ENCODE measurements around the gene ACP3.
"Not testable (repeated sequence)": the region's sequence is repeated elsewhere in the genome, so short reads cannot be mapped to it uniquely, and the experiment has no call there.

Gene ACP3

GRCh38 chr3:132396255-132396654 lies 79.0 kb downstream of the ACP3 start:
- H2AFZ ChIP-seq (ENCODE audit: low read length), result no peak overlapping the region
- H4K20me1 ChIP-seq (ENCODE audit: insufficient read depth, low read length), result no peaks in the 10 kb centered on the region
- no peak overlapping the region for H3K4me3 ChIP-seq (ENCODE audit: low read depth, low read length, poor library complexity, severe bottlenecking)
- no peaks in the 10 kb centered on the region for H3K79me2 ChIP-seq (ENCODE audit: insufficient read depth, low read length)
- no peaks in the 10 kb centered on the region for H3F3A ChIP-seq (ENCODE audit: insufficient read depth, low read length)
- no peak overlapping the region for H3K9ac ChIP-seq (ENCODE audit: low read length)
- H3K9me3 ChIP-seq (ENCODE audit: low read length), result no peaks in the 10 kb centered on the region
- no peak overlapping the region for H3K27ac ChIP-seq (ENCODE audit: low read depth, low read length, poor library complexity, severe bottlenecking)
- no peak for TF ChIP-seq EZH2 (IDR thresholded peaks at IDR 0.05; ENCODE audit: borderline replicate concordance, low read length)
- TF ChIP-seq, protein P1, sequence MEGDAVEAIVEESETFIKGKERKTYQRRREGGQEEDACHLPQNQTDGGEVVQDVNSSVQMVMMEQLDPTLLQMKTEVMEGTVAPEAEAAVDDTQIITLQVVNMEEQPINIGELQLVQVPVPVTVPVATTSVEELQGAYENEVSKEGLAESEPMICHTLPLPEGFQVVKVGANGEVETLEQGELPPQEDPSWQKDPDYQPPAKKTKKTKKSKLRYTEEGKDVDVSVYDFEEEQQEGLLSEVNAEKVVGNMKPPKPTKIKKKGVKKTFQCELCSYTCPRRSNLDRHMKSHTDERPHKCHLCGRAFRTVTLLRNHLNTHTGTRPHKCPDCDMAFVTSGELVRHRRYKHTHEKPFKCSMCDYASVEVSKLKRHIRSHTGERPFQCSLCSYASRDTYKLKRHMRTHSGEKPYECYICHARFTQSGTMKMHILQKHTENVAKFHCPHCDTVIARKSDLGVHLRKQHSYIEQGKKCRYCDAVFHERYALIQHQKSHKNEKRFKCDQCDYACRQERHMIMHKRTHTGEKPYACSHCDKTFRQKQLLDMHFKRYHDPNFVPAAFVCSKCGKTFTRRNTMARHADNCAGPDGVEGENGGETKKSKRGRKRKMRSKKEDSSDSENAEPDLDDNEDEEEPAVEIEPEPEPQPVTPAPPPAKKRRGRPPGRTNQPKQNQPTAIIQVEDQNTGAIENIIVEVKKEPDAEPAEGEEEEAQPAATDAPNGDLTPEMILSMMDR (IDR thresholded peaks at IDR 0.05; ENCODE audit: low read length), result no peak
- H3K27me3 ChIP-seq (ENCODE audit: insufficient read depth, low read length), result peaks cover 4% of the 10 kb centered on the region; the same call in 1 of the 2 replicates
- H3K9me2 ChIP-seq (ENCODE audit: low read depth, low read length), result no peaks in the 10 kb centered on the region
- H3K36me3 ChIP-seq (ENCODE audit: insufficient read depth, low read length), result no peaks in the 10 kb centered on the region
- no peaks in the 10 kb centered on the region for H3K4me1 ChIP-seq (ENCODE audit: insufficient read depth, low read length, severe bottlenecking)
- H3K4me2 ChIP-seq (ENCODE audit: low read length), result no peak overlapping the region

- H4K20me1 ChIP-seq (ENCODE audit: insufficient read depth, low read length); H2AFZ ChIP-seq (ENCODE audit: low read length); H3K4me3 ChIP-seq (ENCODE audit: low read depth, low read length, poor library complexity, severe bottlenecking); H3K9ac ChIP-seq (ENCODE audit: low read length); H3K9me2 ChIP-seq (ENCODE audit: low read depth, low read length); H3K27ac ChIP-seq (ENCODE audit: low read depth, low read length, poor library complexity, severe bottlenecking); H3K36me3 ChIP-seq (ENCODE audit: insufficient read depth, low read length); H3F3A ChIP-seq (ENCODE audit: insufficient read depth, low read length); H3K9me3 ChIP-seq (ENCODE audit: low read length); H3K4me2 ChIP-seq (ENCODE audit: low read length); H3K27me3 ChIP-seq (ENCODE audit: insufficient read depth, low read length); H3K4me1 ChIP-seq (ENCODE audit: insufficient read depth, low read length, severe bottlenecking); H3K79me2 ChIP-seq (ENCODE audit: insufficient read depth, low read length): not testable (repeated sequence)
Observed at GRCh38 chr3:132396776-132397175, 79.6 kb downstream of the ACP3 start.

- peaks cover 3% of the 10 kb centered on the region for H3K4me1 ChIP-seq (ENCODE audit: insufficient read depth, low read length, severe bottlenecking)
- H3K36me3 ChIP-seq (ENCODE audit: insufficient read depth, low read length), result no peaks in the 10 kb centered on the region
- no peak overlapping the region for H3K4me3 ChIP-seq (ENCODE audit: low read depth, low read length, poor library complexity, severe bottlenecking)
- H3K79me2 ChIP-seq (ENCODE audit: insufficient read depth, low read length), result no peaks in the 10 kb centered on the region
- no peak for TF ChIP-seq EZH2 (IDR thresholded peaks at IDR 0.05; ENCODE audit: borderline replicate concordance, low read length)
- TF ChIP-seq, protein P1 (IDR thresholded peaks at IDR 0.05; ENCODE audit: low read length), result peak; percentile 99
- H3K9ac ChIP-seq (ENCODE audit: low read length), result no peak overlapping the region
- H3F3A ChIP-seq (ENCODE audit: insufficient read depth, low read length), result no peaks in the 10 kb centered on the region
- H3K9me3 ChIP-seq (ENCODE audit: low read length), result no peaks in the 10 kb centered on the region
- no peak overlapping the region for H3K4me2 ChIP-seq (ENCODE audit: low read length)
- H3K27ac ChIP-seq (ENCODE audit: low read depth, low read length, poor library complexity, severe bottlenecking), result no peak overlapping the region
- H3K9me2 ChIP-seq (ENCODE audit: low read depth, low read length), result no peaks in the 10 kb centered on the region
- peaks cover 4% of the 10 kb centered on the region; the same call in 1 of the 2 replicates for H3K27me3 ChIP-seq (ENCODE audit: insufficient read depth, low read length)
- H4K20me1 ChIP-seq (ENCODE audit: insufficient read depth, low read length), result no peaks in the 10 kb centered on the region
- H2AFZ ChIP-seq (ENCODE audit: low read length), result no peak overlapping the region
Observed at GRCh38 chr3:132399054-132399929, 82.1 kb downstream of the ACP3 start.

DNA sequence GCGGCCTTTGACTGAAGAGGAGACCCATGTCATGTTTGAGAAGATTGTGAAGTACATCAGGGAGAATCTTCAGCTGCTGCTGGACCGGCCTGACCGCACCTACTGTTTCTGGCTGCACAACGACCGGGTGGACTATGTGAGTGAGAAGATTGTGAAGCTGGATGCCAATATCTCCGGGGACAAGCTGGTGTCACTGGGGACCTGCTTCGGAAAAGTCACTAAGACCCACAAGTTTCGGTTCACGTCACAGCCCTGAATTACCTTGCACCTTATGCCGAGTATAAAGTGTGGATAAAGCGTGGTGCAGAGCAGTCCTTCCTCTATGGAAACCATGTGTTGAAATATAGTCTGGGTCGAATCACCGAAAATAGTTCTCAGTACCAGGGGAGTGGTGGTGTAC lies 84.0 kb downstream of the ACP3 start:
- H4K20me1 ChIP-seq (ENCODE audit: insufficient read depth, low read length), result no peaks in the 10 kb centered on the region

More for the DNA sequence above, 84.0 kb downstream of the ACP3 start:
- Histone ChIP-seq H3K36me3 (ENCODE audit: insufficient read depth, low read length) (no peaks in the 10 kb centered on the region), H3K4me1 (ENCODE audit: insufficient read depth, low read length, severe bottlenecking) (peaks cover 3% of the 10 kb centered on the region), H3K79me2 (ENCODE audit: insufficient read depth, low read length) (no peaks in the 10 kb centered on the region), H3K9ac (ENCODE audit: low read length) (no peak overlapping the region), H3K9me3 (ENCODE audit: low read length) (no peaks in the 10 kb centered on the region), H3K4me3 (ENCODE audit: low read depth, low read length, poor library complexity, severe bottlenecking) (no peak overlapping the region), H3K27me3 (ENCODE audit: insufficient read depth, low read length) (peaks cover 4% of the 10 kb centered on the region; the same call in 1 of the 2 replicates), H3K9me2 (ENCODE audit: low read depth, low read length) (no peaks in the 10 kb centered on the region), H3F3A (ENCODE audit: insufficient read depth, low read length) (no peaks in the 10 kb centered on the region), H3K4me2 (ENCODE audit: low read length) (no peak overlapping the region), H3K27ac (ENCODE audit: low read depth, low read length, poor library complexity, severe bottlenecking) (no peak overlapping the region), H2AFZ (ENCODE audit: low read length) (no peak overlapping the region)
- TF ChIP-seq, protein P1 (IDR thresholded peaks at IDR 0.05; ENCODE audit: low read length), result no peak
- TF ChIP-seq EZH2 (IDR thresholded peaks at IDR 0.05; ENCODE audit: borderline replicate concordance, low read length), result no peak
